A673 (cell line): ENCODE data around the gene C4B. TPM values are rescaled to one million over a fixed set of nuclear protein-coding genes. Genes with fewer than 3 reads are reported as not detected.
"Not testable (repeated sequence)": the region's sequence is repeated elsewhere in the genome, so short reads cannot be mapped to it uniquely, and the experiment has no call there.

Experiments used
- BruUV-seq: library from RNA; stranded (reverse); fragments of 400-500 nt; replicated peaks from 2 replicates; lab custom pipeline; 2021; lab: Mats Ljungman, UMichigan
- CTCF ChIA-PET: fragments of 300-600 bp; sonication (Branson Sonifier 250); formaldehyde crosslinking; loops from one replicate; lab custom pipeline; 2022; ENCODE audit warnings: antibody characterized with exemption; lab: Charles Lee
- POLR2A ChIA-PET: fragments of 300-600 bp; sonication (Branson Sonifier 250); formaldehyde crosslinking; loops from one replicate; lab custom pipeline; 2022; ENCODE audit warnings: antibody characterized with exemption; ENCODE audit not compliant: low non-redundant PET; lab: Charles Lee
- DNase-seq: peaks from one replicate; pipeline ENCODE4 v3.0.0-alpha.2; 2015; ENCODE audit warnings: low spot score
- H3K27ac ChIP-seq: fragments of 200-600 bp; sonication (generic); 2 replicates; pipeline ENCODE4 v1.5.1; 2016; ENCODE audit warnings: mixed run types, low read depth, mild to moderate bottlenecking, mixed read lengths, antibody characterized with exemption, low read length; ENCODE audit not compliant: poor library complexity, severe bottlenecking
- H3K27me3 ChIP-seq: fragments of 200-600 bp; sonication (generic); replicated peaks from 2 replicates; pipeline ENCODE4 v1.6.1; 2017; ENCODE audit warnings: mixed run types, low read depth, mild to moderate bottlenecking, mixed read lengths, antibody characterized with exemption, low read length; ENCODE audit not compliant: insufficient read depth, poor library complexity
- H3K36me3 ChIP-seq: fragments of 200-600 bp; sonication (generic); 2 replicates; pipeline ENCODE4 v1.6.1; 2016; ENCODE audit warnings: mixed run types, mild to moderate bottlenecking, mixed read lengths, antibody characterized with exemption, low read length; ENCODE audit not compliant: insufficient read depth, poor library complexity, severe bottlenecking
- H3K4me1 ChIP-seq: fragments of 200-600 bp; sonication (generic); 2 replicates; pipeline ENCODE4 v1.6.1; 2017; ENCODE audit warnings: mixed run types, mild to moderate bottlenecking, mixed read lengths, antibody characterized with exemption, low read length; ENCODE audit not compliant: insufficient read depth, poor library complexity, severe bottlenecking
- H3K4me3 ChIP-seq: fragments of 200-600 bp; sonication (generic); 2 replicates; pipeline ENCODE4 v1.5.1; 2016; ENCODE audit warnings: low read depth, mixed run types, mild to moderate bottlenecking, mixed read lengths, low read length; ENCODE audit not compliant: poor library complexity, severe bottlenecking
- H3K9me3 ChIP-seq: fragments of 200-600 bp; sonication (generic); 2 replicates; pipeline ENCODE4 v1.6.1; 2016; ENCODE audit warnings: mixed run types, low read depth, mild to moderate bottlenecking, mixed read lengths, antibody characterized with exemption, low read length; ENCODE audit not compliant: poor library complexity, severe bottlenecking
- CTCF ChIP-seq: fragments of 300-800, 200-600 bp; sonication (generic); conservative IDR thresholded peaks from 2 replicates; pipeline ENCODE4 v1.5.1; 2017; ENCODE audit warnings: low read depth, mild to moderate bottlenecking, antibody characterized with exemption, low read length, moderate library complexity, mixed read lengths
- EZH2 ChIP-seq: fragments of 200-600 bp; sonication (generic); IDR thresholded peaks from 2 replicates; pipeline ENCODE4 v1.6.1; 2017; ENCODE audit warnings: borderline replicate concordance, low read depth, mild to moderate bottlenecking, mixed read lengths, antibody characterized with exemption, low read length; ENCODE audit not compliant: poor library complexity, severe bottlenecking
- intact Hi-C: fragments of 100-400 bp; cut with micrococcal nuclease; formaldehyde crosslinking; loops from one replicate; pipeline ENCODE4 v1.10.0; 2022; ENCODE audit not compliant: unreplicated experiment
- total RNA-seq: library from RNA; stranded (reverse); gene quantifications from 2 replicates; pipeline ENCODE4 v1.2.3, GENCODE V29; 2021

The C4B gene
- total RNA-seq, 1 experiment from 2014 or later: 2.2 TPM

- Histone ChIP-seq H3K4me3 (peak overlapping the region; percentile 65), H3K9me3 (no peaks in the 10 kb centered on the region), H3K27me3 (no peaks in the 10 kb centered on the region), H3K4me1 (peaks cover 19% of the 10 kb centered on the region), H3K36me3 (peaks cover 34% of the 10 kb centered on the region), H3K27ac (peak overlapping the region; percentile 93)
- BruUV-seq: TSS peak; percentile 72
- TF ChIP-seq CTCF (no peak), EZH2 (no peak)
- ChIA-PET POLR2A (interaction anchor here (0.5 kb wide), 1 partner anchor 268 kb away, joined by 4 read pairs; the partner anchor contains the start of gene ABHD16A), CTCF (interaction anchor here (0.6 to 0.8 kb wide), 2 partner anchors 19 to 175 kb away, joined by 4 to 6 read pairs; no protein-coding TSS in a partner anchor)
- intact Hi-C loops: no loop called here
- DNase-seq: no peak
These were observed 43.2 kb upstream of the C4B start for GRCh38 chr6:31971279-31971992.

GRCh38 chr6:31971993-31972708, 42.4 kb upstream of the C4B start, which contains the start of gene DXO:
Gene DXO (minus strand): TSS chr6:31972138. CDS start chr6:31971675, 463 bp downstream.
- Histone ChIP-seq H3K27me3 (no peaks in the 10 kb centered on the region), H3K27ac (peak within 1 kb of the TSS; percentile 93), H3K4me3 (peak within 1 kb of the TSS; percentile 65), H3K9me3 (no peaks in the 10 kb centered on the region), H3K4me1 (peaks cover 19% of the 10 kb centered on the region), H3K36me3 (peaks cover 29% of the 10 kb centered on the region)
- ChIA-PET CTCF (interaction anchor here (0.8 kb wide), 1 partner anchor 20 kb away, joined by 4 read pairs; no protein-coding TSS in a partner anchor), POLR2A (interaction anchor here (0.5 to 0.6 kb wide), 3 partner anchors 226 to 474 kb away, joined by 4 to 9 read pairs (median 8); partner anchors contain the start of gene ABHD16A)
- peak; percentile 99 for DNase-seq
- TF ChIP-seq EZH2 (no peak), CTCF (no peak)
- BruUV-seq: no TSS peak
- intact Hi-C loops: no loop called here

DNA sequence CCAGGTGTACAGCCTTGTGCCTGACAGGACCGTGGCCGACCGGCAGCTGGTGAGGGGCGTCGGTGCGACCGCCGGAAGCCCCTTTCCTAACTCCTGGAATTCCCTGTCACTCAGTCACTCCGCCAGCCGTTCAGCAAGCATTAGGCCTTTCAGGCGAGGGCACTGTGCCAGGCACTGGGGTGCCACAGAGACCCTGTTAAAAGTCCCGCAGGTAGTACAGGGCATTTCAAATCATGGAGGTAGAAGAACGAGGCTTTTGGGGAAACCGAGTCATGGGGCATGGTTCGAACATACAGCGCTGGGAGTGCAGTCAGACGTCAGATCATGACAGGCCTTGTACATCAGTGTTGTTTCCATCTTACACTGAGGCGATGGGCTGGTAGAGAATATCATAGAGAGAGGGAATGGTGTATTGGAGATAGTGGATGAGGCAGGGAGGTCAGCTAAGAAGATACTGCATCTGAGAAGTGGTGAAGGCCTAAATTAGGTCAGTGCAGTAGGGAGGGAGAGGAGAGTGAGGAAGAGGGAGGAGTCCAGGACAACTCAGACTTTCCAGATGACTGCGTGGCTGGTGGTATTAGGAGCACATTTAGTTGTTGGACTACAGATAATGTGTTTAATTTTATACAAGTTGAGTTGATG, 41.8 kb upstream of the C4B start:
- Histone ChIP-seq H3K27me3 (no peaks in the 10 kb centered on the region), H3K9me3 (no peaks in the 10 kb centered on the region), H3K4me3 (peak overlapping the region; percentile 65), H3K27ac (peak overlapping the region; percentile 93), H3K36me3 (peaks cover 22% of the 10 kb centered on the region), H3K4me1 (peaks cover 19% of the 10 kb centered on the region)
- ChIA-PET CTCF (no interaction called here), POLR2A (interaction anchor here (0.5 to 0.6 kb wide), 2 partner anchors 227 to 474 kb away, joined by 8 to 9 read pairs; no protein-coding TSS in a partner anchor)
- TF ChIP-seq EZH2 (no peak), CTCF (no peak)
- DNase-seq: no peak
- BruUV-seq: TSS peak; percentile 55
- intact Hi-C loops: no loop called here

- peaks cover 12% of the 10 kb centered on the region for H3K4me1 ChIP-seq
- DNase-seq, H3K4me3 ChIP-seq, POLR2A ChIA-PET, BruUV-seq, H3K27me3 ChIP-seq, CTCF ChIA-PET, H3K36me3 ChIP-seq, H3K27ac ChIP-seq, intact Hi-C loops, H3K9me3 ChIP-seq: not testable (repeated sequence)
These were observed 38.5 kb upstream of the C4B start for GRCh38 chr6:31976065-31976464.
